Measurements from ENCODE around the gene IGIP.

Gene IGIP

GRCh38 chr5:140157032-140157781, 31.5 kb downstream of the IGIP start:
- H3K9ac ChIP-seq (ENCODE audit: low read depth, low read length), result no peak overlapping the region
- H3K79me2 ChIP-seq (ENCODE audit: insufficient read depth, low read length), result no peaks in the 10 kb centered on the region
- no peak overlapping the region for H3K27ac ChIP-seq (ENCODE audit: low read length)
- H3K9me3 ChIP-seq (ENCODE audit: insufficient read depth, low read length, severe bottlenecking), result no peaks in the 10 kb centered on the region
- H3K36me3 ChIP-seq (ENCODE audit: insufficient read depth, low read length), result no peaks in the 10 kb centered on the region
- H3K27me3 ChIP-seq (ENCODE audit: insufficient read depth, low read length, poor library complexity), result no peaks in the 10 kb centered on the region
- H3K4me2 ChIP-seq (ENCODE audit: insufficient read depth, low read length), result peak overlapping the region; percentile 42
- ATAC-seq (ENCODE audit: insufficient read depth, low read depth), result peak; percentile 100
- peak overlapping the region; percentile 40; the same call in 1 of the 2 replicates for H2AFZ ChIP-seq (ENCODE audit: low read depth, low read length)
- DNase-seq, result peak; percentile 84
- H4K20me1 ChIP-seq (ENCODE audit: insufficient read depth, low read length), result peaks cover 5% of the 10 kb centered on the region; the same call in 1 of the 2 replicates
- TF ChIP-seq EZH2 (IDR thresholded peaks at IDR 0.05; ENCODE audit: borderline replicate concordance, low read depth, low read length, severe bottlenecking), result no peak
- peak; percentile 98 for TF ChIP-seq CTCF (IDR thresholded peaks at IDR 0.05; ENCODE audit: borderline replicate concordance, extremely low read depth, low read length, poor library complexity, severe bottlenecking)
- H3K4me1 ChIP-seq (ENCODE audit: insufficient read depth, low read length), result peaks cover 6% of the 10 kb centered on the region
- no peak overlapping the region for H3K4me3 ChIP-seq (ENCODE audit: low read depth in 1 of 2, low read length in 2 of 2)

- Histone ChIP-seq H2AFZ (ENCODE audit: low read depth, low read length) (no peak overlapping the region), H3K79me2 (ENCODE audit: insufficient read depth, low read length) (no peaks in the 10 kb centered on the region), H3K4me2 (ENCODE audit: insufficient read depth, low read length) (no peak overlapping the region), H3K27me3 (ENCODE audit: insufficient read depth, low read length, poor library complexity) (no peaks in the 10 kb centered on the region), H4K20me1 (ENCODE audit: insufficient read depth, low read length) (peaks cover 5% of the 10 kb centered on the region; the same call in 1 of the 2 replicates), H3K4me1 (ENCODE audit: insufficient read depth, low read length) (peaks cover 6% of the 10 kb centered on the region), H3K4me3 (ENCODE audit: low read depth in 1 of 2, low read length in 2 of 2) (no peak overlapping the region), H3K36me3 (ENCODE audit: insufficient read depth, low read length) (no peaks in the 10 kb centered on the region), H3K9me3 (ENCODE audit: insufficient read depth, low read length, severe bottlenecking) (no peaks in the 10 kb centered on the region), H3K27ac (ENCODE audit: low read length) (no peak overlapping the region), H3K9ac (ENCODE audit: low read depth, low read length) (no peak overlapping the region)
- ATAC-seq (ENCODE audit: insufficient read depth, low read depth), result no peak
- TF ChIP-seq CTCF (IDR thresholded peaks at IDR 0.05; ENCODE audit: borderline replicate concordance, extremely low read depth, low read length, poor library complexity, severe bottlenecking) (no peak), EZH2 (IDR thresholded peaks at IDR 0.05; ENCODE audit: borderline replicate concordance, low read depth, low read length, severe bottlenecking) (no peak)
- no peak for DNase-seq
Observed at GRCh38 chr5:140159014-140159927, 33.5 kb downstream of the IGIP start.

- H3K4me1 ChIP-seq (ENCODE audit: insufficient read depth, low read length), result peaks cover under 1% of the 10 kb centered on the region; the same call in 1 of the 2 replicates
- no peak for DNase-seq
- no peak for ATAC-seq (ENCODE audit: insufficient read depth, low read depth)
- H3K36me3 ChIP-seq (ENCODE audit: insufficient read depth, low read length), result no peaks in the 10 kb centered on the region
- no peak overlapping the region for H3K4me3 ChIP-seq (ENCODE audit: low read depth in 1 of 2, low read length in 2 of 2)
- no peak overlapping the region for H3K9ac ChIP-seq (ENCODE audit: low read depth, low read length)
- H3K4me2 ChIP-seq (ENCODE audit: insufficient read depth, low read length), result no peak overlapping the region
- no peaks in the 10 kb centered on the region for H3K27me3 ChIP-seq (ENCODE audit: insufficient read depth, low read length, poor library complexity)
- no peak overlapping the region for H2AFZ ChIP-seq (ENCODE audit: low read depth, low read length)
- H3K27ac ChIP-seq (ENCODE audit: low read length), result no peak overlapping the region
- H3K9me3 ChIP-seq (ENCODE audit: insufficient read depth, low read length, severe bottlenecking), result no peaks in the 10 kb centered on the region
- TF ChIP-seq EZH2 (IDR thresholded peaks at IDR 0.05; ENCODE audit: borderline replicate concordance, low read depth, low read length, severe bottlenecking) (no peak), CTCF (IDR thresholded peaks at IDR 0.05; ENCODE audit: borderline replicate concordance, extremely low read depth, low read length, poor library complexity, severe bottlenecking) (no peak)
- H4K20me1 ChIP-seq (ENCODE audit: insufficient read depth, low read length), result peaks cover 5% of the 10 kb centered on the region; the same call in 1 of the 2 replicates
- no peaks in the 10 kb centered on the region for H3K79me2 ChIP-seq (ENCODE audit: insufficient read depth, low read length)
Observed at GRCh38 chr5:140162275-140162674, 36.5 kb downstream of the IGIP start.
